HepG2 (cell line): Measurements from ENCODE around the gene PGM5. TPM values are rescaled to one million over a fixed set of nuclear protein-coding genes. Genes with fewer than 3 reads are reported as not detected.

Source experiments
- ATAC-seq: fragments of 200-7000 bp; cut with Tn5 transposase; 3 replicates; pipeline ENCODE4 v1.9.1; 2020; ENCODE audit warnings: mild to moderate bottlenecking, moderate library complexity
- BruUV-seq: library from RNA; stranded (reverse); fragments of 400-500 nt; replicated peaks from 2 replicates; lab custom pipeline; 2021; lab: Mats Ljungman, UMichigan
- CTCF ChIA-PET: fragments of 300-600 bp; formaldehyde crosslinking; extraction: SDS; loops from one replicate; lab custom pipeline; 2021; ENCODE audit warnings: low total read pairs, inconsistent platforms, low intra/inter-chr PET ratio; lab: Yijun Ruan, JAX
- POLR2A ChIA-PET: fragments of 350-600 bp; sonication (Branson Sonifier 250); formaldehyde crosslinking; loops from one replicate; lab custom pipeline; 2020; ENCODE audit warnings: antibody characterized with exemption, inconsistent platforms; lab: Yijun Ruan, JAX
- DNase-seq: peaks from one replicate; pipeline ENCODE4 v3.0.0-alpha.2; 2015; ENCODE audit warnings: low spot score
- FAIRE-seq: peaks from 3 replicates; lab custom pipeline; 2011; peaks lifted over from hg19 to GRCh38; lab: Jason Lieb, UNC
- H2AFZ ChIP-seq: one replicate; pipeline ENCODE4 v1.6.1; 2011; ENCODE audit warnings: low read length, inconsistent platforms
- H3K27ac ChIP-seq: fragments of 300-600 bp; 3 replicates; pipeline ENCODE4 v1.8.0; 2011; ENCODE audit warnings: mixed run types, mild to moderate bottlenecking, mixed read lengths, low read length, inconsistent platforms; ENCODE audit not compliant: insufficient read depth; ENCODE audit errors: extremely low read length
- H3K27me3 ChIP-seq, 2 experiments: fragments of 200-600 bp in 1 of 2; 2 replicates in 1 of 2; 3 replicates in 1 of 2; pipeline versions ENCODE4 v1.6.0 to v1.8.0; 2011; ENCODE audit warnings: low read length in 2 of 2, mild to moderate bottlenecking in 2 of 2, moderate library complexity in 2 of 2, inconsistent platforms in 1 of 2; ENCODE audit not compliant: insufficient read depth in 2 of 2, control insufficient read depth in 1 of 2
- H3K36me3 ChIP-seq, 2 experiments: fragments of 200-600 bp in 1 of 2; replicated peaks in 1 of 2; 2 replicates in 1 of 2; 3 replicates in 1 of 2; pipeline versions ENCODE4 v1.5.1 to v1.8.0; 2011; ENCODE audit warnings: low read length in 2 of 2, inconsistent platforms in 1 of 2; ENCODE audit not compliant: insufficient read depth in 2 of 2, control insufficient read depth in 1 of 2
- H3K4me1 ChIP-seq: 2 replicates; pipeline ENCODE4 v1.5.1; 2012; ENCODE audit warnings: low read length, inconsistent platforms; ENCODE audit not compliant: insufficient read depth
- H3K4me2 ChIP-seq: 2 replicates; pipeline ENCODE4 v1.6.0; 2011; ENCODE audit warnings: low read depth, low read length, inconsistent platforms
- H3K4me3 ChIP-seq, 3 experiments: fragments of 200-600 bp in 1 of 3; sonication (generic), shearing (Covaris generic) in 1 of 3; replicated peaks in 1 of 3; 2 replicates each; pipeline ENCODE4 v1.5.1; 2011 to 2016; ENCODE audit warnings: low read length in 3 of 3, inconsistent platforms in 2 of 3, low read depth in 2 of 3, mild to moderate bottlenecking in 2 of 3, control low read depth in 1 of 3, mixed read lengths in 1 of 3; ENCODE audit not compliant: insufficient read depth in 1 of 3
- H3K79me2 ChIP-seq: one replicate; pipeline ENCODE4 v1.6.1; 2011; ENCODE audit warnings: low read length, inconsistent platforms; ENCODE audit not compliant: insufficient read depth
- H3K9ac ChIP-seq: 2 replicates; pipeline ENCODE4 v1.6.0; 2011; ENCODE audit warnings: mild to moderate bottlenecking, low read depth, low read length, inconsistent platforms; ENCODE audit not compliant: insufficient read depth
- H3K9me3 ChIP-seq: 2 replicates; pipeline ENCODE4 v1.5.1; 2012; ENCODE audit warnings: mild to moderate bottlenecking, low read length
- H4K20me1 ChIP-seq: 2 replicates; pipeline ENCODE4 v1.6.0; 2011; ENCODE audit warnings: inconsistent platforms, mild to moderate bottlenecking, low read length, moderate library complexity; ENCODE audit not compliant: insufficient read depth
- EED ChIP-seq: sonication (generic); formaldehyde crosslinking; IDR thresholded peaks from 2 replicates; pipeline ENCODE4 v1.5.0; 2020; ENCODE audit warnings: mild to moderate bottlenecking, missing genetic modification reagents
- HOXD1 ChIP-seq: sonication (generic); formaldehyde crosslinking; IDR thresholded peaks from 2 replicates; pipeline ENCODE4 v1.5.0; 2020; ENCODE audit warnings: missing genetic modification reagents
- KDM3A ChIP-seq: IDR thresholded peaks from 2 replicates; pipeline ENCODE4 v1.6.1; 2018; ENCODE audit warnings: low read depth, missing compliant biosample characterization
- SRSF4 ChIP-seq: fragments of 200-400 bp; formaldehyde crosslinking; IDR thresholded peaks from one replicate; pipeline ENCODE4 v1.6.1; 2018; ENCODE audit warnings: mild to moderate bottlenecking, low read depth, low read length, moderate library complexity; ENCODE audit not compliant: poor library complexity, severe bottlenecking
- TCF12 ChIP-seq, 2 experiments: fragments of 450-650 bp in 1 of 2; sonication (generic) in 1 of 2; formaldehyde crosslinking in 1 of 2; IDR thresholded peaks; 2 replicates each; pipeline versions ENCODE4 v1.6.1 to v1.8.0; 2017 to 2022; ENCODE audit warnings: antibody characterized with exemption in 1 of 2, mild to moderate bottlenecking in 1 of 2, missing genetic modification reagents in 1 of 2, moderate library complexity in 1 of 2
- ZFP90 ChIP-seq: sonication (generic); formaldehyde crosslinking; IDR thresholded peaks from 2 replicates; pipeline ENCODE4 v1.8.0; 2022; ENCODE audit warnings: missing genetic modification reagents, mild to moderate bottlenecking, inconsistent platforms, borderline replicate concordance
- ZFY ChIP-seq: sonication (generic); formaldehyde crosslinking; IDR thresholded peaks from 2 replicates; pipeline ENCODE4 v1.4.0; 2020; ENCODE audit warnings: missing genetic modification reagents
- ZNF143 ChIP-seq: sonication (generic); formaldehyde crosslinking; IDR thresholded peaks from 2 replicates; pipeline ENCODE4 v1.4.0; 2020; ENCODE audit warnings: missing genetic modification reagents
- ZNF17 ChIP-seq: sonication (generic); formaldehyde crosslinking; IDR thresholded peaks from 2 replicates; pipeline ENCODE4 v1.5.0; 2020; ENCODE audit warnings: mild to moderate bottlenecking, missing genetic modification reagents
- ZNF33B ChIP-seq: sonication (generic); formaldehyde crosslinking; IDR thresholded peaks from 2 replicates; pipeline ENCODE4 v1.5.1; 2020; ENCODE audit warnings: mild to moderate bottlenecking, missing genetic modification reagents
- ZNF44 ChIP-seq: sonication (generic); formaldehyde crosslinking; IDR thresholded peaks from 2 replicates; pipeline ENCODE4 v1.5.1; 2020; ENCODE audit warnings: mild to moderate bottlenecking, missing genetic modification reagents
- WGBS: methylation state at CpG from one replicate; pipeline ENCODE4 v1.1.6; 2017; ENCODE audit warnings: low lambda C conversion rate; 5-methylcytosine and 5-hydroxymethylcytosine counted together
- in situ Hi-C: cut with HindIII; loops from 2 replicates; pipeline ENCODE4 v1.10.0; 2017; ENCODE audit warnings: low pct_unique_long_range_greater_than_20kb; ENCODE audit not compliant: extremely low pct_ligation_motif_present
- intact Hi-C: fragments of 100-400 bp; cut with micrococcal nuclease; formaldehyde crosslinking; loops from one replicate; pipeline ENCODE4 v1.10.0; 2022; ENCODE audit not compliant: unreplicated experiment
- polyA plus RNA-seq, 8 experiments: library from polyadenylated mRNA; depleted of rRNA in 3 of 8; stranded (reverse) in 7 of 8; unstranded in 1 of 8; fragments of >200 nt; fragmentation: Illumina TruSeq in 4 of 8; extraction: Trizol in 4 of 8; gene quantifications; 2 replicates each; pipeline versions ENCODE4 v1.2.1 to v1.2.3, GENCODE V29; 2011 to 2016; ENCODE audit warnings: low read depth in 4 of 8, missing spikeins in 1 of 8, mixed read lengths in 1 of 8; ENCODE audit not compliant: insufficient read depth in 1 of 8
- total RNA-seq, 5 experiments: library from RNA; depleted of rRNA; stranded (reverse); fragments of >200 nt; fragmentation: Illumina TruSeq; extraction: Trizol; gene quantifications; 2 replicates each; pipeline ENCODE4 v1.2.3, GENCODE V29; 2016; ENCODE audit warnings: low read depth in 1 of 5
- TF ChIP-seq, protein P1 (sequence below): sonication (generic); formaldehyde crosslinking; IDR thresholded peaks from 2 replicates; pipeline ENCODE4 v1.8.0; 2022; ENCODE audit warnings: mild to moderate bottlenecking, missing genetic modification reagents, borderline replicate concordance
- TF ChIP-seq, protein P2 (sequence below): sonication (generic); formaldehyde crosslinking; conservative IDR thresholded peaks from 2 replicates; pipeline ENCODE4 v1.8.0; 2022; ENCODE audit warnings: mild to moderate bottlenecking, moderate library complexity, missing genetic modification reagents

PGM5 gene
- total and polyA plus RNA-seq, 2 of the 13 experiments (the other 11 are each of a cell fraction or from before 2014, with no cell fraction given): not detected

DNA sequence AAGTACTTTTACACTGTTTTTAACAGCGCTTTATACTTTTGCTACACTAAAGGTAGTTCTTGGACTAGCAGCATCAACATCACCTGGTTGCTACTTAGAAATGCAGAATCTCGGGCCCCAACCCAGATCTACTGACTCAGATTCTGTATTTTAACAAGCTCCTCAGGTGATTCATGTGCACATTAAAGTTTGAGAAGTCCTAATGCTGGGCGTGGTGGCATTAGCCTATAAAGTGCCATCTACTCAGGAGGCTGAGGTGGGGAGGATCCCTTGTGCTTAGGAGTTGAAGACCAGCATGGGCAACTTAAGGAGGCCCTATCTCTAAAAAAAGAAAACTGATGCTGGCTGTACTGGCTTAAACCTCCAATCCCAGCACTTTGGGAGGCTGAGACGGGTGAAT lies 157.6 kb downstream of the PGM5 start:
- no TSS peak for BruUV-seq
- CTCF ChIA-PET: no interaction called here
- in situ Hi-C loops: no loop called here
- 25% methylated on average over 4 of the region's 4 CpGs for WGBS
- Histone ChIP-seq H3K36me3 (no peaks in the 10 kb centered on the region), H3K27ac (no peak overlapping the region), H3K9ac (no peak overlapping the region), H3K4me1 (peaks cover 3% of the 10 kb centered on the region), H2AFZ (no peak overlapping the region), H3K4me2 (no peak overlapping the region), H4K20me1 (no peaks in the 10 kb centered on the region), H3K27me3 (no peaks in the 10 kb centered on the region), H3K4me3 (no peak overlapping the region), H3K9me3 (no peaks in the 10 kb centered on the region), H3K79me2 (no peaks in the 10 kb centered on the region)
- POLR2A ChIA-PET: no interaction called here
- ATAC-seq: no peak
- no peak for FAIRE-seq
- intact Hi-C loops: no loop called here
- TF ChIP-seq EED (CRISPR knock-in tag) (no peak), ZFP90 (CRISPR knock-in tag) (no peak), ZNF33B (CRISPR knock-in tag) (no peak), HOXD1 (CRISPR knock-in tag) (no peak), SRSF4 (no peak), KDM3A (no peak), ZNF44 (CRISPR knock-in tag) (no peak), ZNF143 (CRISPR knock-in tag) (no peak), ZNF17 (CRISPR knock-in tag) (no peak), TCF12 (IDR thresholded peaks at IDR 0.05) (no peak), TCF12 (CRISPR knock-in tag; IDR thresholded peaks at IDR 0.05) (no peak), ZFY (no peak)
- TF ChIP-seq, protein P1, sequence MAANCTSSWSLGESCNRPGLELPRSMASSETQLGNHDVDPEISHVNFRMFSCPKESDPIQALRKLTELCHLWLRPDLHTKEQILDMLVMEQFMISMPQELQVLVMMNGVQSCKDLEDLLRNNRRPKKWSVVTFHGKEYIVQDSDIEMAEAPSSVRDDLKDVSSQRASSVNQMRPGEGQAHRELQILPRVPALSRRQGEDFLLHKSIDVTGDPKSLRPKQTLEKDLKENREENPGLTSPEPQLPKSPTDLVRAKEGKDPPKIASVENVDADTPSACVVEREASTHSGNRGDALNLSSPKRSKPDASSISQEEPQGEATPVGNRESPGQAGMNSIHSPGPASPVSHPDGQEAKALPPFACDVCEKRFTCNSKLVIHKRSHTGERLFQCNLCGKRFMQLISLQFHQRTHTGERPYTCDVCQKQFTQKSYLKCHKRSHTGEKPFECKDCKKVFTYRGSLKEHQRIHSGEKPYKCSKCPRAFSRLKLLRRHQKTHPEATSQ (CRISPR knock-in tag): no peak
- TF ChIP-seq, protein P2, sequence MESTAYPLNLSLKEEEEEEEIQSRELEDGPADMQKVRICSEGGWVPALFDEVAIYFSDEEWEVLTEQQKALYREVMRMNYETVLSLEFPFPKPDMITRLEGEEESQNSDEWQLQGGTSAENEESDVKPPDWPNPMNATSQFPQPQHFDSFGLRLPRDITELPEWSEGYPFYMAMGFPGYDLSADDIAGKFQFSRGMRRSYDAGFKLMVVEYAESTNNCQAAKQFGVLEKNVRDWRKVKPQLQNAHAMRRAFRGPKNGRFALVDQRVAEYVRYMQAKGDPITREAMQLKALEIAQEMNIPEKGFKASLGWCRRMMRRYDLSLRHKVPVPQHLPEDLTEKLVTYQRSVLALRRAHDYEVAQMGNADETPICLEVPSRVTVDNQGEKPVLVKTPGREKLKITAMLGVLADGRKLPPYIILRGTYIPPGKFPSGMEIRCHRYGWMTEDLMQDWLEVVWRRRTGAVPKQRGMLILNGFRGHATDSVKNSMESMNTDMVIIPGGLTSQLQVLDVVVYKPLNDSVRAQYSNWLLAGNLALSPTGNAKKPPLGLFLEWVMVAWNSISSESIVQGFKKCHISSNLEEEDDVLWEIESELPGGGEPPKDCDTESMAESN: no peak
- no peak for DNase-seq
